SKM-1 treated with dmso at 0.1 percent for 144 hours (cell line): ENCODE results near the gene TET2.

Experiments used
- DNase-seq: peaks from one replicate; lab custom pipeline; 2025; ENCODE audit not compliant: unreplicated experiment; lab: John Stamatoyannopoulos, UW

Gene TET2

GRCh38 chr4:105232374-105232773 is 85.7 kb downstream of the TET2 start:
- no peak for DNase-seq

GRCh38 chr4:105234582-105234981 is 87.9 kb downstream of the TET2 start:
- DNase-seq, result no peak

- no peak for DNase-seq
Measured at GRCh38 chr4:105236202-105236915, 89.7 kb downstream of the TET2 start.

- no peak for DNase-seq
Measured at GRCh38 chr4:105236916-105237311, 90.2 kb downstream of the TET2 start.

GRCh38 chr4:105240037-105240436 is 93.4 kb downstream of the TET2 start:
- DNase-seq, result no peak

- no peak for DNase-seq
Measured at GRCh38 chr4:105241451-105241850, 94.8 kb downstream of the TET2 start.

- no peak for DNase-seq
Measured at GRCh38 chr4:105243446-105243845, 96.8 kb downstream of the TET2 start.

- no peak for DNase-seq
Measured at GRCh38 chr4:105246712-105247111, 100.0 kb downstream of the TET2 start.

GRCh38 chr4:105248613-105249012 is 101.9 kb downstream of the TET2 start:
- DNase-seq, result no peak

GRCh38 chr4:105257817-105258495 is 111.3 kb downstream of the TET2 start:
- DNase-seq, result no peak

- DNase-seq, result no peak
Measured at GRCh38 chr4:105265689-105266088, 119.0 kb downstream of the TET2 start.

GRCh38 chr4:105267280-105267679 is 120.6 kb downstream of the TET2 start:
- no peak for DNase-seq

GRCh38 chr4:105272002-105272401 is 125.3 kb downstream of the TET2 start:
- DNase-seq, result no peak

GRCh38 chr4:105273230-105273629 is 126.6 kb downstream of the TET2 start:
- no peak for DNase-seq

GRCh38 chr4:105274090-105274489 is 127.4 kb downstream of the TET2 start:
- DNase-seq, result no peak

GRCh38 chr4:105274504-105274903 is 127.8 kb downstream of the TET2 start:
- no peak for DNase-seq

GRCh38 chr4:105276361-105277104 is 129.9 kb downstream of the TET2 start:
- no peak for DNase-seq

- DNase-seq, result no peak
Measured at GRCh38 chr4:105277702-105278101, 131.0 kb downstream of the TET2 start.

GRCh38 chr4:105279314-105279713 is 132.6 kb downstream of the TET2 start:
- DNase-seq, result no peak

GRCh38 chr4:105280338-105281123 is 133.9 kb downstream of the TET2 start:
- DNase-seq, result no peak

GRCh38 chr4:105281124-105281415 is 134.4 kb downstream of the TET2 start:
- no peak for DNase-seq
